ENCODE results near the gene DYNC2LI1. TPM values are rescaled to one million over a fixed set of nuclear protein-coding genes. Genes with fewer than 3 reads are reported as not detected.

The DYNC2LI1 gene
- polyA plus RNA-seq, 6 donors from 2014 or later, result 3.1 to 8.1 (median 6.3) TPM

GRCh38 chr2:43848214-43848613 lies 74.4 kb downstream of the DYNC2LI1 start:
- Mint-ChIP-seq H3K9me3 (no peaks in the 10 kb centered on the region), H3K4me3 (no peak overlapping the region), H3K27me3 (peaks cover 0 to 17% (median 14%) of the 10 kb centered on the region in 3 donors), H3K4me1 (peaks cover 0 to 7% (median 0%) of the 10 kb centered on the region in 3 donors), H3K36me3 (no peaks in the 10 kb centered on the region), H3K27ac (peak overlapping the region in 1 of 6 donors; percentile 79)
- ATAC-seq (ENCODE audit: low read depth in 2 of 2), result peak in 1 of 2 donors; percentile 39
- no peak for DNase-seq

DNA sequence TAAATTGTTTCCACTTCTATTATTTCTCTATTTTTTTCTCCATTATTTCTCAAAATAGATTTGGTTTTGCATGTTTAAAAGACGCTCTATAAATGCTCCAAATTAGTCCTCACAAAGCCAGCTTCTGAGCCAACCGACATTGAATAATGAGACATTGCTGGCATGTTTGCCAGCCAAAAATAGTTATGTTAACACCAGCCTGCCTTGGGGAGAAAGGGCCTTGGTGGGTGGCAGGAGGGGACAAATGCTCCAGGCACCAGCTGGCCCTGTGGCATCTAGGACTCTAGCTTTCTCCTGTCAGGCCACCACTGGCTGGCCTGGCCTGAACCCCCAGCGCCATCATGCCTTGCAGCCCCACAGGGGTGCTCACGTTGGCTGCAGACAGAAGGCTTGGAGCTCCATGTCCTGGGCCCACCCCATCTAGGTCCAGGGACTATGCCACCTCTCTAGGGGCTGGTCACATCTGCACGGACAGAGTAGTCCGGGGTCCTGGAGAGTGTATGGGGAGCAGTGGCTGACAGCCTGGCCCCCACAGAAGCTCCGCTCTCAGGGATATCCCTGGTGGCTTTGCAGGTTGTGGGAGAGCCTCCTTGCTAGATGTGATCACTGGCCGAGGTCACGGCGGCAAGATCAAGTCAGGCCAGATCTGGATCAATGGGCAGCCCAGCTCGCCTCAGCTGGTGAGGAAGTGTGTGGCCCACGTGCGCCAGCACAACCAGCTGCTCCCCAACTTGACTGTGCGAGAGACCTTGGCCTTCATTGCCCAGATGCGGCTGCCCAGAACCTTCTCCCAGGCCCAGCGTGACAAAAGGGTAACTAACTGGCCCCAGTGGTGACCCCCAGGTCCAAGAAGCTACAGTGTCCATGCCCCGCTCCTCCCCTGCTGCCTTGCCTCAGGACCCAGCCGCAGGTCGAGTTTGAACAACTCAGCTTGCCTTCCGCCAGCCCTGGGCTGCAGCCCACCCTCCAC lies 77.5 kb downstream of the DYNC2LI1 start:
- Mint-ChIP-seq H3K4me1 (peaks cover 0 to 7% (median 0%) of the 10 kb centered on the region in 3 donors), H3K36me3 (no peaks in the 10 kb centered on the region), H3K4me3 (no peak overlapping the region), H3K27me3 (peaks cover 0 to 40% (median 40%) of the 10 kb centered on the region in 3 donors), H3K27ac (peak overlapping the region in 3 of 6 donors; percentile 53 to 80 (median 77)), H3K9me3 (no peaks in the 10 kb centered on the region)
- no peak for ATAC-seq (ENCODE audit: low read depth in 2 of 2)
- DNase-seq, result no peak

DNA sequence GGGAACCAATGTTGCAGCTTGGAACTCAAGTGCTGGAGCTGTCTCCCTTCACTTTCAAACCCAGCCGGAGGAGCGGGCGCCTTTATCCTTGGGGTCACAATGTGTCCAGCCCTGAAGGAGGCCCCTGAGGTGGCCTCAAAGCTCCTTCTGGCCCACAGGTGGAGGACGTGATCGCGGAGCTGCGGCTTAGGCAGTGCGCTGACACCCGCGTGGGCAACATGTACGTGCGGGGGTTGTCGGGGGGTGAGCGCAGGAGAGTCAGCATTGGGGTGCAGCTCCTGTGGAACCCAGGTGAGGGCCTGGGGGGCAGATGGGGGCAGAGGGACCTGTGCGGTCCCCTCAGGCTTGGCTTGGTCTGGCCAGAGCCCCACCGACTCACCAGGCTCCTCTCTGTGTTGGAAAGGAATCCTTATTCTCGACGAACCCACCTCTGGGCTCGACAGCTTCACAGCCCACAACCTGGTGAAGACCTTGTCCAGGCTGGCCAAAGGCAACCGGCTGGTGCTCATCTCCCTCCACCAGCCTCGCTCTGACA lies 78.4 kb downstream of the DYNC2LI1 start:
- Mint-ChIP-seq H3K4me1 (peaks cover 0 to 7% (median 0%) of the 10 kb centered on the region in 3 donors), H3K27me3 (peaks cover 0 to 50% (median 49%) of the 10 kb centered on the region in 3 donors), H3K9me3 (peaks cover 0 to 5% (median 0%) of the 10 kb centered on the region in 7 donors), H3K4me3 (no peak overlapping the region), H3K36me3 (no peaks in the 10 kb centered on the region), H3K27ac (no peak overlapping the region)
- no peak for DNase-seq
- ATAC-seq (ENCODE audit: low read depth in 2 of 2), result no peak

- Mint-ChIP-seq H3K9me3 (peaks cover 0 to 7% (median 0%) of the 10 kb centered on the region in 7 donors), H3K4me1 (peaks cover 0 to 1% (median 0%) of the 10 kb centered on the region in 3 donors), H3K27me3 (peaks cover 2 to 61% (median 61%) of the 10 kb centered on the region in 3 donors), H3K27ac (peak overlapping the region in 1 of 6 donors; percentile 75), H3K4me3 (peak overlapping the region in 1 of 8 donors; percentile 66), H3K36me3 (no peaks in the 10 kb centered on the region)
- ATAC-seq (ENCODE audit: low read depth in 2 of 2) (no peak), DNase-seq (no peak)
These were observed 79.6 kb downstream of the DYNC2LI1 start for GRCh38 chr2:43853141-43854081.

GRCh38 chr2:43854671-43855070 lies 80.8 kb downstream of the DYNC2LI1 start:
- peaks cover 3 to 74% (median 73%) of the 10 kb centered on the region in 3 donors for H3K27me3 Mint-ChIP-seq

DNA sequence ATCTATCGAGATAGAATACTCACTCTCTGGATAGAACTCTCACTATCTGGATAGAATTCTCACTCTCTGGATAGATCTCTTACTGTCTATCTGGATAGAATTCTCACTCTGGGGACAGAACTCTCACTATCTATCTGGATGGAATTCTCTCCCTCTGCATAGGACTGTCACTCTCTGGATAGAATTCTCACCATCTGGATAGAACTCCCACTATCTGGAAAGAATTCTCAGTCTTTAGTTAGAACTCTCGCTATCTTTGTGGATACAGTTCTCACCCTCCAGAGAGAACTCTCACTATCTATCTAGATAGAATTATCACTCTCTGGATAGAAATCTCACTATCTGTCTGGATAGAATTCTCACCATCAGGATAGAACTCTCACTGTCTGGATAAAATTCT lies 81.5 kb downstream of the DYNC2LI1 start:
- H3K4me3 Mint-ChIP-seq, result no peak overlapping the region
- no peak for DNase-seq
- peaks cover 0 to 18% (median 0%) of the 10 kb centered on the region in 7 donors for H3K9me3 Mint-ChIP-seq
- H3K36me3 Mint-ChIP-seq, result no peaks in the 10 kb centered on the region
- H3K4me1 Mint-ChIP-seq, result no peaks in the 10 kb centered on the region
- no peak overlapping the region for H3K27ac Mint-ChIP-seq
- no peak for ATAC-seq (ENCODE audit: low read depth in 2 of 2)
- H3K27me3 Mint-ChIP-seq, result peaks cover 3 to 80% (median 80%) of the 10 kb centered on the region in 3 donors

More at GRCh38 chr2:43854671-43855070, 80.8 kb downstream of the DYNC2LI1 start:
- H3K27ac Mint-ChIP-seq, result no peak overlapping the region
- DNase-seq (no peak), ATAC-seq (ENCODE audit: low read depth in 2 of 2) (no peak)
- peaks cover 0 to 16% (median 0%) of the 10 kb centered on the region in 7 donors for H3K9me3 Mint-ChIP-seq
- H3K4me3 Mint-ChIP-seq, result no peak overlapping the region
- H3K36me3 Mint-ChIP-seq, result no peaks in the 10 kb centered on the region
- no peaks in the 10 kb centered on the region for H3K4me1 Mint-ChIP-seq

Other genes with a start within 250 kb of the DYNC2LI1 start
- 10 to 100 TPM in 5 of 6 donors, 1 to 10 TPM in 1; 8.3 to 20.2 (median 13.0) TPM for gene THADA, start 178.0 kb upstream of the DYNC2LI1 start, polyA plus RNA-seq (ENCODE audit: low read depth in 6 of 6)
- gene PLEKHH2, start 136.8 kb upstream of the DYNC2LI1 start, polyA plus RNA-seq (ENCODE audit: low read depth in 6 of 6), result not detected
- not detected for gene C1GALT1C1L, start 97.6 kb upstream of the DYNC2LI1 start, polyA plus RNA-seq (ENCODE audit: low read depth in 6 of 6)
- gene ABCG5, start 64.8 kb downstream of the DYNC2LI1 start, polyA plus RNA-seq (ENCODE audit: low read depth in 6 of 6), result not detected
- gene ABCG8, start 64.9 kb downstream of the DYNC2LI1 start, polyA plus RNA-seq (ENCODE audit: low read depth in 6 of 6), result under 1 TPM in 2 of 6 donors, not detected in 4; 0.05 to 0.12 TPM
- gene LRPPRC, start 221.9 kb downstream of the DYNC2LI1 start, polyA plus RNA-seq (ENCODE audit: low read depth in 6 of 6), result 10 to 100 TPM; 32.2 to 49.4 (median 45.5) TPM